ENCODE results near the gene FBLN2.

FBLN2 gene

DNA sequence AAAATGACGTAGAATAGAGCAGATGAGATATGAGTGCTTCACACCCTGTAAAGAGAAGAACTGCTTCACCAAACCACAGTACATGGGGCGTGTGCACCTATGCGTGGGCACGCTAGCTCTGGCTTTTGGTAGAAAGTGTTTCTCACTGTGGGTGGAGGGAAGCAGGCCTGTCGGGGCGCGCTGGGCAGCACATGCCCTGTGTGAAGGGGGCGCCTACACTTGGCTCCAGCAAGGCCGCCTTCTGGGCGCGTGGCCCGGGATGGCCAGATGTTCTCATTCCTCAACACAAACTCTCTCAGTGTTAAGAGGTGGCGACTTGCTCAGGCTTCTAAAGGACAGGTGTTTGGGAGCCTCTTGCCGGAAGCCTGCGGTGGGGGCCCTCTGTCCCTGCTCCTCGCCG is 90.0 kb downstream of the FBLN2 start:
- DNase-seq (ENCODE audit: low read depth in 1 of 2, low spot score in 1 of 2): no peak

DNA sequence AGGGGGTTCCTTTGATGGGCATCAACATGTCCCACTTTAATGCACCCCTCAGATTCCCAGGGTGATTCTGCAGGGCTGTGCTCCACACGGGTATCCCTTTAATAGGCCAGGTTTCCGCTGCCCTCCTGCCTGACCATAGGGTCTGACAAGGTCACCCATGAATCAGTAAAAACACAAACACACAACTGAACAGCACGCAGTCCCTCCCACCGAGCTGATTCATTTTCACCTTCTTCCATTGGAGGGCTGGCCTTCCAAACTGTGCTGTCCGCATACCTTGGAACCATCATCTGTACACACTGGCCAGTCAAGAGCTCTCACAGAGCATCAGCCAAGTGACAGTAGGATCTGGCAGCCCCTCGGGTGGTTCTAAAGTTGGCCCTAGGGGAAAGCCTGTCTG is 93.7 kb downstream of the FBLN2 start:
- no peak for DNase-seq (ENCODE audit: low read depth in 1 of 2, low spot score in 1 of 2)

DNA sequence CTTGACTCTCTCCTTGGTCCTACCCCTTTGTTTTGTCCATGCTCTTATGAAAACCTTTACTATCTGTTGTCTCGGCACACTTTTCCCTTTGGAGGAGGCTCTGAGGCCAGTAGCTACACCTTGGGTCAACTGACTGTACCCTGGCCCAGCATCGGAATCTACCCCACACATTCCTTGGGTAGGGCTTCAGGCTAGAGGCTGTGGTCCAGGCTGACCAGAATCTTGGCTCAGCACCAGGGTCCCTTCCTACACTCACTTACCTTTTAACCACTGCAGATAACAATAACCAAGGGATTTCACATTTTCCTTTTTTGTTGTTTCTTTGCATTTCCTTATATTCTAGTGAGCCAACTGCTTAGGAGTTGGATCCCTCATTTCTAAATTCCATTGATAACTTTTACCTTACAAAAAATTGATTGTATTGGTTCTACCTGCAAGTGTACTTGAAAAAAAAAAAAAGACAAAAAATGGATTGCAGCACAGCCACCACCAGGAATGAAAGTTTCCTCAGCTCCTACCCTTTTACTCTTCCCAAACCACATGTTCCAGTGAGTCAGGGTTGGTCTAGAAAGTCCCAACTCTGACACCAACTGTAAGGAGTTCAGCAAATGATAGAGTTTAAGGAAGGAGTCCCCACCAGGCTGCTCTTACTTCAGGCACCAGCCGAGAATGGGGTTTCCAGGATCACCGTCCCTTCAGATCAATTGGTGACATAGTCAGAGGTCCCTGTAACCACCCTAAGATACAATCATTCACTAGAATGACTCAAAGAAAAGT is 95.6 kb downstream of the FBLN2 start:
- DNase-seq (ENCODE audit: low read depth in 1 of 2, low spot score in 1 of 2): no peak

DNA sequence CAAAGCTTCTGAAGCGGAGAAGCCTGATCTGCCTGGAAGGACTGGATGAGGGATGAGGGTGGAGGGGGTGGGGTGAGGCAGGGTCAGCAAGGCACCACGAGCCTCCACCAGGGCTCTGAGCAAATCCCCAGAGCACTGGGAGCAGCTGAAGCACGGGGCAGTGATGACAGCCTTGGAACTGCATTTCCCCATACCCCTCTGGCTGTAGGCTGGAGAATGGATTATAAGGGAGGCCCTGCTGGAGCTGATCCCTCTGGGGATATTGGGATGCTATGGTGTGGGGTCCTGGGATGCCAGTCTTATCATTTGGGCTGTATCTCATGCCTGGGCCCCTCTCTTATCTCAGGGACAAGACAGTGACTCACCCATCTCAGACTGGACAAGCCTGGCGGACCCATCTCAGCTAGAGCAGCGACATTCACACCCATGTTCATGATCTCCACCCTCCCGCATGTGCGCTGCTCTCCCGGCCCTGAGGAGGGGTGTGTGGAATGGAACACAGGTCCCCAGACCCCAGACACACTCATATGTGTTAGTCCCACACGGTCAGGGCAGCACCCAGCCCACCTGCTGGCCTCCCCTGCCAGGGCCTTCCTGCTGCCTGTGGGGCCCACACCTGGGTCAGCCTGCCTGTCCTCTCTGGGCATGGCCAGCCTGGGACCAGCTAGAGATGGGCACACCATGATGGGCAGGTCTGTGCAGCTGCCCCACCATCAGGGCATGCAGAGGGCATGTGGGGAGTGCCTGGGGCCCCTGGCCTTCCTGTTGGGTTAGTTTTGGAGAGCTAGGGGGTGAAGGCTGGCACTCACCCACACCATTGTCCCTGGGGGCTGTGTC is 97.1 kb downstream of the FBLN2 start:
- no peak for DNase-seq (ENCODE audit: low read depth in 1 of 2, low spot score in 1 of 2)

DNA sequence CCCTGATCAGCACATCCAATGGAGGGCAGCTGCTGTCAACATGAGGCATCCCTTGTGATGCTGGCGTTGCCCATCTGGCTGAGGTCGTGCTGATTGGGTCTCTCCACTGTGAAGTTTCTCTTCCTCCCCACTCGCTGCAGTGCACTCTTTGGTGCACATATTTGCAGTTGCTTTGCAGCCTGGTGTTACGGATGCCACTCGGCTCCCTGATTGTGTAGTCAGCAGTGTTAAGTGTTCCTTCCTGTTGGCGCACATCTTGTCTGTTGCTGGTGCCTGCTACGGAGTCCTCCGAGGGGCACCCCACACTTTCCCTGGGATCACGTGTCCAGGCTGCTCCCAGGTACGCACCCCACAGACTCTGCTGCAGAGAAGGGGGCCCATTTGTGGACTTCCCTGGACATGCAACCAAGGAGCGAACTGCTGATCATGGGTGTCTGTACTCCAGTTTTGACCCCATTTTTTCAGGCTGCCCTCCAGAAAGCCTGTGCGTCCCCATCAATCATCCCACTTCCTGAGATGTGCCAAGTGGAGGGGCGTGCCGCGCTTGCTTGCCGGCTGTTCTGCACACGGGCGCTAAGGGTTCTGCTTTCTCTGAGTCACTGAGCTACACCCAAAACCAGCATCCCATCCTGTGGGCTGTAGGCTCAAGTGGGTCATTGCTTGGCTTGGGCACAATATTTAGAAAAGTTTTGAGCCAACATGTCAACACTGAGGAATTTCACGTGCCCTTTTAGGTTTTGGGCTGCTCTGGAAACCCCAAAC is 98.6 kb downstream of the FBLN2 start:
- DNase-seq (ENCODE audit: low read depth in 1 of 2, low spot score in 1 of 2): no peak

DNA sequence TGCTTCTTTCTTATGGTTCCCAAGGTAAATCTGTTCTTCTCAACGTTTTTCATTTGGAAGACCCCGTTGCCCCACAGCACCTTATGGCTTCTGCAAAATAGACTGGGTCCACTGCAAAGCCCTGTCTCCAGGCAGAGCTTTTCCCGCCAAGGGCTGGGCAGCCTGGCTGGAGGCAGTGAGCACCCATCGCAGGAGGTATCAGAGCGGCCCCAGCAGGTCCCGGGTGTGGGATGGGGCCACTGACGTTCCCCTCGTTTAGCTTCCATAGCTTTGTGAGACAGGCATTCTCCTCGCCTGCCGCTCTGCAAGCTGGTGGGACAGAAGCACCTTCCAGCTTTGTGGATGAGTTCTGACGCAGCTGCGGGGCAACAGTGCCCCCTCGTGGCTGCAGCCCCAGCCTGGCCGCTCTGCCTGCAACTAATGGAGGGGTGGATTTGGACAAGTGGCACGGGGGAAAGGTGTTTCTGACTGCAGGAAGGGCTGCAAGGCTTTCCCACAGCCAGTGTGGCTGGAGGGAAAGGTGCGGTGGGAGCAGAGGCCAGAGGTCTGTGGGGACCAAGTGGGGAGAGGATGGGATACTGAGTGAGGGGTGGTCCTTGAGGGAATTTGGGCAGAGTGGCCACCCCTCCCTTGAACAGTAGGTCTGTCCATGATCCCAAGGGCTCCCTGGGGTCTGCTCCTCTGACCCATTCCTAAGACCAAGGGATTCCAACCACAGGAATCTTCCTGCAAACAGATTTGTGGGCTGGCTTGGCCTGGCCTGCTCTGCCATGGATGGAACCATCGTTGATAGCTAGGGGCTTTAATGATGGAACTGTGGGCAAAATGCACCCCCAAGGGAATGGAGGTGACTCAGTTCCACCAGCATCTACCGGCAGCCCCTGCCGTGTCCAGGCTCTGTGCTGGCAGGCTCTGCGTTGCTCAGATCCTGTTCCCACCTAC is 99.4 kb downstream of the FBLN2 start:
- DNase-seq (ENCODE audit: low read depth in 1 of 2, low spot score in 1 of 2): peak; percentile 58 to 76

DNA sequence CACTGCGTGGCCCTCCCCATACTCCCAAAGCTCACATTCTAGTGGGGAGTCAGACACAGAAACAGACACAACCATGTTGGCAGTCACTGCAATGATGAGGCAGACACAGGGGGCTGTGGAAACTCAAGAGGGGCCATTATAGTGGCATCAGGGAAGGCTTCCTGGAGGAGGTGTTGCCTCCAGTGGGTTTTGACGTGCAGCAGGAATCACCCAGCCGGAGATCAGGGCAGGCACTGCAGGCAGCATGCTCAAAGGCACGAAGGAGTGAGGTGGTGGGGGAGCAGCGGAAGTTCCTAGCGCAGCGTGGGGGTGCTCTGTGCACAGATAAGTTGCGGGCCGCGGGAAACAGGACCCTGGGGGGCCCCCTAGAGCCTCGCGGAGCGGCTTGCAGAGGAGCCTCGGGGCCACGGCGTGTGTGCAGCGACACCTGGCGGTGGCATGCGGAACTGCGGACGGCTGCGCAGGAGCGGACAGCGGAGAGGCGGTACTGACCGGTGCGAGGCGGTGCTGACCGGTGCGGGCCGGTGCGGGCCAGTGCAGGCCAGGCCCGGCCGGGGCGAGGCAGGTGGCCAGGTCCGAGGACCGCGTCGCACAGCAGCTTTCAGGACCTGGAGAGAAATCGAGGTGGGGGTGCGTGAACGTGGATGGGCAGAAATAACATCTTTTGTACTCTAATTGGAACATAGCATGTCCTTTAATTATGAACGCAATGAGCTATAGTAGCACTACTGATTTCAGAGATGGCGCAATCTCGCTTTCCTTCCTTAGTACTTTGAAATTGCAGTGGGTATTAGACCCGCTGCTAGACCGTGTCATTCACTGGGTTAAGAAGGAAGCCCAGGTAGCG is 101.5 kb downstream of the FBLN2 start:
- peak; percentile 56 to 70 for DNase-seq (ENCODE audit: low read depth in 1 of 2, low spot score in 1 of 2)

DNA sequence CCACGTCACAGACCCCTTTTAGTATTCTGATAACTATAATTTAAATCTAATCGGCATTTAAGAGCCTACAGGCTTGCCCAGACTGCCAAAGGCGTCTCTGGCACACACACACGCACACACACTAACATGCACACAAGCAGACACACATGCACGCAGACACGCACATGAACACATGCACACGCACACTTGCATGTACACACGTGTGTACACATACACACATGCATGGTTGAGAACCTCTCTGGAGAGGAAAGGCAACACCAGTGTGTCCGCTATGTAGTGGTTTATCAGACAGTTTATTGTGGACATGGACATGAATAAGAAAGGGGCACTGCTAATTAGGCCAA is 102.1 kb downstream of the FBLN2 start:
- no peak for DNase-seq (ENCODE audit: low read depth in 1 of 2, low spot score in 1 of 2)

DNA sequence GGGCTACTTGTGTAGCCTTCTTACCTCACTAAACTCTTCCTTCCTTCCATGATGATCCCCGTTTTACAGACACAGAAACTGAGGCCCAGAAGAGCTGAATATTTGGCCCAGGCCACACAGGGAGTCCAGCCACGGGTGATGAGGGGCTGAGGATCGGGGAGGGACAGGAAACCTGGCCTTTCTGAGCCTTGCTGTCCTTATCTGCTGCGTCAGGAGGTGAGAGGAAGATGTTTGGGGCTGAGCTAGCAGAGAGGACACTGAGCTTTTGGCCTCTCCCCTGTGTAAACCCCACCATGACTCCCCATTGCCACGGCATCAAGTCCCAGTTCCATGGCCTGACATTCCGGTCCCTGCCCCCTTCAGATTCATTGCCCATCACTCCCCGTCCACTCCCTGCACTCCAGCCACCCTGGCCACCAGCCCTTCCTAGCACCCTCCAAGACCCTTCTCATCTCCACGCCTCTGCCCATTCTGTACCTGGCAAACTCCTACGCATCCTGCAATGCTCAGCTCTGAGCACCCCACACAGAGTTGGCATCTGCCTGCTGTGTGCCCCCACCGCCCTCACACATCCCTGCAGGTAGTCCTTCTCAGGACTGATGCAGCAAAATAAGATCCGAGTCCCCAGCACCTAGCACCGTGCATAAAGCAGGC is 103.0 kb downstream of the FBLN2 start:
- DNase-seq (ENCODE audit: low read depth in 1 of 2, low spot score in 1 of 2): no peak

DNA sequence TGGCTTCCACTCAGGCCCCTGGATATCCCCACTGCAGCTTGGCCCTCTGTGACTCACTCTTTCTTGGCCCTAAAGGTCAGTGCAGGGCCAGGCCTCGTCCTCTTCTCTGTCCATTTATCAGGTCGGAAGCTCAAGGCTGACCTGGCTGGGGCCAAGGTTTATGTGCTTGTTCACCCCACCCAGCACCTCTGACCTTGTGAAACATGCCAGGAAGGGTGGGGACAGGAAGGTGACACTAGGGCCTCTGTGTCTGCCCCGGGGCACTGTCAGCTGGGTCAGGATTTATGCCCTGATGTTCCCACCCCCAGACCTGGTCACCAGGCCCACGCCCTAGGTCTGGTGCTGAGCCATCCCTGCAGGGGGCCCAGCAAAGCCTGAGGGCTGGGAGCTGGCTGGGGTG is 103.8 kb downstream of the FBLN2 start:
- DNase-seq (ENCODE audit: low read depth in 1 of 2, low spot score in 1 of 2): no peak

DNA sequence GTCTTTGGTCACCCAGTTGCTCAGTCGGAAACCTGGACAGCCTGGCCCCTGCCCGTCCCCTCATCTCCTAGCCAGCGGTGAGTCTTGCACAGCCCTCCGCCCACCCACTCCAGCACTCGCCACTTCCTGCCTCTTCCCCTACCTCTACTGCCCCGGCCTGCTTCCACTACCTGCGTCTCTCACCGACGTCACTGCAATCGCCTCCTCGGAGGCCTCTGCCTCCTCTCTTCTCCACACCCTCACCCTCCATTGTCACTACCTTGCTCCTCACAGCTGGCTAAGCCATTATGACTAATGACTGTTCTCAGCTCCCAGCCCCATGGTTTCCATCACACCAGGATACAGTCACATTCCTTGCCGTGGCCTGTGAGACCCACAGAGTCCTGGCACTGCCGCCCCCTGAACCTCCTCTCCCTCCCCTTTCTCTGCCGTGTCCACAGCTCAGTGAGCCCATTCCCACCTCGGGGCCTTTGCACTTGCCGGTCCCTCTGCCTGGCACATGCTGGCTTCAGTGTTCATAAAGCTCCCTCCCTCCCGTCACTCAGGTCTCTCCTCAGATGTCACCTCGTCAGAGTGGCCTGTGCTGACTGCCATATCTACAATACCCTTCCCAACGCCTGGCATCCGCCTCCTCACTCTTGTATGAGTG is 104.8 kb downstream of the FBLN2 start:
- no peak for DNase-seq (ENCODE audit: low read depth in 1 of 2, low spot score in 1 of 2)

DNA sequence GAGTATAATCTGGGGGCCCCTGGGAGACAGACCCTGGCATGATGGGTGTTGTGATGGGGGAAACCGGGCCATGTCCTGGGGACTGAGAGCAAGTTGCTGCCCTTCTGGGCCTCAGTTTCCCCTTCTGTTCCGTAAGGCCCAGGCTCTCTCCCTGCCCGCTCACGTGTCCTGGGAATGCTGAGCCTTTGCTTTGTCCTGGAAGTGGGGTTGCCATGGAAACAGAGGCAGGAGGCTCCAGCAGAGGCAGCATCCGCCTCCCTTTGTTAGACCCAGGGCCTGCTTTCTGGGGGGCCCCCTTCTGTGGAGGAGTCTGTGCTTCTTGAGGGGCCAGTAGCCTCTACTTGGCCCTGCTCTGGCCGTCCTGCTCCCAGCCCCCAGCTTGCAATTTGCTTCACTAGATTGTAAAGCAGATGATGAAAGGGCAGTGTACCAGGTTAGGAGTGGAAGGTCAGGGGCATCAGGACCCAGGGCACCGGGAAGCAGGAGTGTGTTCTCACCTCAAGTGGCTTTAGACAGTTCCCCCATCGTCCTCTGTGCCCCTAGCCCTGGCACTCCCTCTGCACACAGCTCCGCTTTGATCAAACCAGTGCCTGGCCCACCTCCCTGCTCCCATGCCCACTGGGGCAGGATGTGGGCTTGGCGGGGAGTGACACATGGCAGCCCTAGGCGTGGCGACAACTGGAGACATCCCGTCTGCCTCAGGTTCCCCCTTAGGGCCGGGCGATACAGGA is 105.6 kb downstream of the FBLN2 start:
- no peak for DNase-seq (ENCODE audit: low read depth in 1 of 2, low spot score in 1 of 2)

DNA sequence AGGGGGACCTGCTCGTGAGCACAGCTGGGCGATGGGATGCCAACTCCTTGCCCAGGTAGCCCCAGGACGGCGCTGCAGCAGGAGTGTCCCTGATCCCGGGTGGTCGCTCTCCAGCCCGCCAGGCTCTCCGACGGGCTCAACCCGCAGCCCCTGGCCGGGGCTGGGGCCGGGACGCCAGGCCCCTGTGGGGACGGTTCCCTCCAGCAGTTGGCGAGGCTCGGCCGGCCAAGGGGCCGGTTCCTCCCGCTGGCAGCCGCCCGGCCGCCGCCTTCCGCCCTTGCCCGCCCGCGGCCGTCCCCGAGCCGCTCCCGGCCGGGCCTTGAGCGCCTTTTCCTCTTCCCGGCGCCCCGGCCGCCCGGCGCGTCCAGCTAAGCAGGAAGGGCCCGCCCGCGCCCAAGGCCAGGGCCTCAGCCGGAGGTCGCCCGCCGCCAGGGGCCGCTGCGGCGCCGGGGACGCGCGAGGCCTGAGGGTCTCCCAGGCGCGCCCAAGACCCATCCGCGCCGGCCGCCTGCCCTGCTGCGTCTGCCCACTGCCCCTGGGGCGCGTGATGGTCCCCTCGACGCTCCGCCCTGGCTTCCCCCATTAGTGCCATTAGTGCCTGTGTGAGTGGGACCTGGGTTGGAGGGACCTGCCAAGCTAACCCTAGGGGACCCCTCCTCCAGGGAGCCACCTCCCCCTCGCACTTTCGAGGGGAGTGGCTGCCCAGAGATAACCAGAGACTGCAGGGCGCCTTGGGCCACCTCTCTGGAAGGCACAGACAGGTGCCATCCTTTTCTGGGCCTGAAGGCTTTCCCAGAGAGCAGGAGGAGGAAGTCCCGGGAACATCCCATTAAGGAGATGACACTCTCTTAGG is 106.4 kb downstream of the FBLN2 start:
- DNase-seq (ENCODE audit: low read depth in 1 of 2, low spot score in 1 of 2): peak in 1 of 2 donors; percentile 29

DNA sequence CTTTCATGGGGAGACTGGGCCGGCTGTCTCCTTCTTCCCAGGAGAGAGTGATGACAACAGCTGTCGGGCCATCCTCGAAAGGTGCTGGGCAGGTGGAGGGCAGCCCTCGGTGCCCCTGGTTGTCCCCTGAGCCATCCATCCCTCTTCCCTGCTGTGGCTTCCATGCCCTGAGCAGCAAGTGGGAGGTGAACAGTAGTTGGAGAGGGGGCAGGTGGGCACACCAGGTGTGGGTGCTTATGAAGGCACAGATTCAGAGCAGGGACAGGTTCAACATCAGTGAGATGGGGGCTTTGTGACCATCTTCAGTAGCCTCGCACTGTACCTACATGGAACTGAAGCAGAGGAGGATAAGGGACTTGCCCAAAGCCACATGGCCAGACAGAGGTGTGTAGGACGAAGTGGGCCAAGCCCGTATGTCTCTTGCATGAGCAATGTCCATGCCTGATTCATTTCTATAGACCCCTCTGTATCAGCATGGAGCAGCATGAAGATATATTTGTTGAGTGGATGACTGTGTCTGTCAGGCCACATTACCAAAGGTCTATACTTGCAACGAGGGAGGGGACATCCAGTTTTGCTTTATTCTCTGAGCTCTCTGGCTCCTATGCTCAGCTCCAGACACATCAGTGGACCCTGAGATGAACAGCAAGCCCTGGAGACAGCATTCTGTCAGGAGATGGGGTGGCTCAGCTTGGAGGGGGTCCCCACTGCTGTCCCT is 107.8 kb downstream of the FBLN2 start:
- no peak for DNase-seq (ENCODE audit: low read depth in 1 of 2, low spot score in 1 of 2)

DNA sequence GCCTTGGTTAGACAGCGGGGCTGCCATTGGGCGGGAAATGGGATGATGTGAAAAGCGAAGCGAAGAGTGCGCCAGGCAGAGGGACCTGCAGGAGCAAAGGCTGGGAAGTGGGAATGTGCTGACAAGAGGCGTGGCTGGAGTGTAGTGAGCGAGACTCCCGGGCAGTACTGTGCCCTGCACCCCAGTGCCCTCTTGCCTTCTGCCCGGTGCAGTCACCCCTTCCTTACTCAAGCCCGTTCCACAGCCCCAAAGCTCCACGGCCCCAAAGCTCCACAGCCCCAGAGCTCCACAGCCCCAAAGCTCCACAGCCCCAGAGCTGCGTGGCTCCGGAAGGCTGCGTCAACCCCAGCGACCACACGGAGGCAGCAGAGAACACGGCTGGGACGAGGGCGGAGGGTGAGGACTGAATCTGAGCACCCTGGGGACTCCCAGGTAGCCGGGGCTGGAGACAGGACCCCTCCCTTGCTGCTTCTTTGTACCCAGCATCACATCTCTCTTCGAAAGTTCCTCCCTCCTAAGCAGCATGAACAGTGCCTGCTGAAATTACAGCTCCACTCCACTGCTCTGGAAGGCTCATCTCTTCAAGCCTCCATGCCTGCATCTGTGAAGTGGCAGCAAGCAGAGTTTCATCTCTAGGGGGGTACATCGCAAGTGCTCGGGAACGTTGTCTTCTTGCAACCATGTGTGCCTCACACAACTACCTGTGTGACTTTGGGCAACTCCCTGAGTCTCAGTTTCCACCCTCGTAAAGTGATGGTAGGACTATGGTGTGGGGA is 108.9 kb downstream of the FBLN2 start:
- DNase-seq (ENCODE audit: low read depth in 1 of 2, low spot score in 1 of 2): peak; percentile 47 to 66

DNA sequence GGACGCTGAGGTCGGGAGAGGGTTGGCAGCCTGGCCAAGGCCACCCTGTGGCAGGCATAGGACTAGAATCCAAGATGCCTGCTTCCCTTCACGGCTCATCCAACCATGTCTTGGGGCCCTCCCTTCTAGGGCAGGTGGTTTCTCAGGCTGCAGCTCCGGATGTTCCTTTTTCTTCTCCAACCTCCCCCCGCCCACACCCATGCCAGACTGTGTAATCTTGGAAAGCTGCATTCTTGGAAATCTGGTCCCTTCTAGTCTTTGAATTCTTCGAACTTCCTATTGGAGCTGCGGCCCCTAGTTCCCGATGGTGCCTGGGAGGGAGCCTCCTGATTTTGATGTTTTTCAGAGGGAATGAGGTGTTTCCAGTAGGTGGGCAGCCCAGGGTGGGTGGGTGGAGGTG is 109.8 kb downstream of the FBLN2 start:
- DNase-seq (ENCODE audit: low read depth in 1 of 2, low spot score in 1 of 2): no peak

All from stimulated activated CD4-positive, alpha-beta T cell treated with anti-CD3 and anti-CD28 coated beads, Interleukin-15, amount 100 ng/mL, for 1 hour (primary cell).